Bronchial epithelial cell (primary cell): ENCODE data around the gene EEF1A2. TPM values are rescaled to one million over a fixed set of nuclear protein-coding genes. Genes with fewer than 3 reads are reported as not detected.
A peak's percentile ranks its signal among the peaks of the same experiment; 100 is the strongest.

Experiments used
- DNase-seq: peaks from one replicate; pipeline ENCODE4 v3.0.0-alpha.2; 2010; ENCODE audit warnings: low read depth
- FAIRE-seq: peaks from 2 replicates; lab custom pipeline; 2011; peaks lifted over from hg19 to GRCh38; lab: Jason Lieb, UNC
- H3K27me3 ChIP-seq: 2 replicates; pipeline ENCODE4 v1.5.1; 2011; ENCODE audit warnings: low read length; ENCODE audit not compliant: control insufficient read depth, insufficient read depth
- H3K36me3 ChIP-seq: 2 replicates; pipeline ENCODE4 v1.5.1; 2011; ENCODE audit warnings: low read length; ENCODE audit not compliant: control insufficient read depth, insufficient read depth
- H3K4me3 ChIP-seq: 2 replicates; pipeline ENCODE4 v1.5.1; 2011; ENCODE audit warnings: mild to moderate bottlenecking, low read depth, low read length, control low read depth
- CTCF ChIP-seq: IDR thresholded peaks from 2 replicates; pipeline ENCODE4 v1.5.1; 2011; ENCODE audit warnings: mild to moderate bottlenecking, moderate library complexity, low read length, control low read depth, inconsistent platforms; ENCODE audit not compliant: insufficient read depth, severe bottlenecking
- total RNA-seq: library from RNA; depleted of rRNA; stranded (reverse); fragments of >200 nt; gene quantifications from 2 replicates; pipeline ENCODE4 v1.2.1, GENCODE V29; 2014

Gene EEF1A2
- total RNA-seq, 1 donor from 2014 or later, result 1.1 TPM

- peaks cover 1% of the 10 kb centered on the region for H3K36me3 ChIP-seq
- DNase-seq, result no peak
- H3K4me3 ChIP-seq, result no peak overlapping the region
- TF ChIP-seq CTCF, result no peak
- H3K27me3 ChIP-seq, result no peaks in the 10 kb centered on the region
- FAIRE-seq, result no peak
These were observed 40.2 kb upstream of the EEF1A2 start for GRCh38 chr20:63539092-63539430.

GRCh38 chr20:63538204-63539091, 39.6 kb upstream of the EEF1A2 start:
- no peak for TF ChIP-seq CTCF
- peak; percentile 37 for DNase-seq
- Histone ChIP-seq H3K27me3 (no peaks in the 10 kb centered on the region), H3K36me3 (peaks cover 1% of the 10 kb centered on the region), H3K4me3 (no peak overlapping the region)
- FAIRE-seq, result no peak

GRCh38 chr20:63537525-63538203, 38.8 kb upstream of the EEF1A2 start:
- Histone ChIP-seq H3K36me3 (peaks cover 1% of the 10 kb centered on the region), H3K4me3 (peak overlapping the region; percentile 53), H3K27me3 (no peaks in the 10 kb centered on the region)
- FAIRE-seq (no peak), DNase-seq (peak; percentile 90)
- TF ChIP-seq CTCF, result peak; percentile 99

- no peak for TF ChIP-seq CTCF
- DNase-seq (peak; percentile 46), FAIRE-seq (no peak)
- peak within 1 kb of the TSS; percentile 53 for H3K4me3 ChIP-seq
- peaks cover 1% of the 10 kb centered on the region for H3K36me3 ChIP-seq
- no peaks in the 10 kb centered on the region for H3K27me3 ChIP-seq
These were observed 38.2 kb upstream of the EEF1A2 start, which contains the start of gene PTK6 for GRCh38 chr20:63536997-63537524. Gene PTK6, minus strand, starts transcription at chr20:63537376. Its CDS starts 62 bp downstream, at chr20:63537314.

GRCh38 chr20:63536241-63536977, 37.5 kb upstream of the EEF1A2 start:
- no peak for TF ChIP-seq CTCF
- Histone ChIP-seq H3K4me3 (peak overlapping the region; percentile 53), H3K27me3 (no peaks in the 10 kb centered on the region), H3K36me3 (peaks cover 1% of the 10 kb centered on the region)
- DNase-seq, result peak; percentile 44
- no peak for FAIRE-seq
